ENCODE measurements around the gene LYPD5. TPM values are rescaled to one million over a fixed set of nuclear protein-coding genes. Genes with fewer than 3 reads are reported as not detected.

Gene LYPD5, protein sequence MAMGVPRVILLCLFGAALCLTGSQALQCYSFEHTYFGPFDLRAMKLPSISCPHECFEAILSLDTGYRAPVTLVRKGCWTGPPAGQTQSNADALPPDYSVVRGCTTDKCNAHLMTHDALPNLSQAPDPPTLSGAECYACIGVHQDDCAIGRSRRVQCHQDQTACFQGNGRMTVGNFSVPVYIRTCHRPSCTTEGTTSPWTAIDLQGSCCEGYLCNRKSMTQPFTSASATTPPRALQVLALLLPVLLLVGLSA
- total RNA-seq = 0.73 TPM in 1 of 2 replicates, not detected in the other

GRCh38 chr19:43802216-43802951 is at the start of gene LYPD5:
LYPD5 (minus strand) TSS chr19:43802447; CDS start chr19:43802380, 67 bp downstream.

GRCh38 chr19:43826787-43827754 is 24.8 kb upstream of the LYPD5 start, which contains the start of gene ZNF283:
ZNF283 (plus strand) TSS chr19:43827321; CDS start chr19:43833505, 6,184 bp downstream.

GRCh38 chr19:43780706-43781525 is 21.3 kb downstream of the LYPD5 start, which contains the start of gene KCNN4:
KCNN4 (minus strand) TSS chr19:43780973; CDS start chr19:43780861, 112 bp downstream.

GRCh38 chr19:43754503-43755255 is 47.6 kb downstream of the LYPD5 start, which contains the start of gene SMG9:
SMG9 (minus strand) TSS chr19:43754962; CDS start chr19:43750741, 4,221 bp downstream.

Other genes with a start within 250 kb of the LYPD5 start
- gene XRCC1, start 226.9 kb downstream of the LYPD5 start, total RNA-seq = 16.2 and 20.9 TPM in 2 replicates
- gene PINLYP, start 226.6 kb downstream of the LYPD5 start, total RNA-seq = 2.0 and 3.3 TPM in 2 replicates
- 8.8 and 11.9 TPM in 2 replicates for gene IRGQ, start 206.3 kb downstream of the LYPD5 start, total RNA-seq
- 10.9 and 12.1 TPM in 2 replicates for gene ZNF576, start 205.9 kb downstream of the LYPD5 start, total RNA-seq
- 0.37 TPM in 1 of 2 replicates, not detected in the other for gene SRRM5, start 190.4 kb downstream of the LYPD5 start, total RNA-seq
- gene ZNF428, start 182.8 kb downstream of the LYPD5 start, total RNA-seq = 13.3 and 20.2 TPM in 2 replicates
- 0.37 and 0.59 TPM in 2 replicates for gene CADM4, start 162.6 kb downstream of the LYPD5 start, total RNA-seq
- 105 and 114 TPM in 2 replicates for gene PLAUR, start 132.3 kb downstream of the LYPD5 start, total RNA-seq
- gene IRGC, start 86.4 kb downstream of the LYPD5 start, total RNA-seq = not detected in 2 replicates
- gene SMG9, start 47.5 kb downstream of the LYPD5 start, total RNA-seq = 14.3 and 19.5 TPM in 2 replicates
- 2.0 and 2.9 TPM in 2 replicates for gene KCNN4, start 21.5 kb downstream of the LYPD5 start, total RNA-seq
- 8.8 and 10.7 TPM in 2 replicates for gene ZNF283, start 24.9 kb upstream of the LYPD5 start, total RNA-seq
- 1.4 and 1.5 TPM in 2 replicates for gene ZNF404, start 81.5 kb upstream of the LYPD5 start, total RNA-seq
- 12.5 and 16.2 TPM in 2 replicates for gene ZNF45, start 132.8 kb upstream of the LYPD5 start, total RNA-seq
- gene ZNF221, start 148.8 kb upstream of the LYPD5 start, total RNA-seq = 6.1 and 7.3 TPM in 2 replicates
- 6.3 and 7.3 TPM in 2 replicates for gene ZNF155, start 181.7 kb upstream of the LYPD5 start, total RNA-seq
- 3.3 and 4.0 TPM in 2 replicates for gene ZNF230, start 200.5 kb upstream of the LYPD5 start, total RNA-seq
- 3.1 and 3.3 TPM in 2 replicates for gene ZNF222, start 222.9 kb upstream of the LYPD5 start, total RNA-seq
- gene ZNF223, start 249.6 kb upstream of the LYPD5 start, total RNA-seq = 2.0 and 2.2 TPM in 2 replicates